Fibroblast of peridontal ligament (primary cell): ENCODE measurements around the gene PANK1.
"Not testable (repeated sequence)": the region's sequence is repeated elsewhere in the genome, so short reads cannot be mapped to it uniquely, and the experiment has no call there.

Experiments used
- DNase-seq: peaks from one replicate; pipeline ENCODE4 v3.0.0-alpha.2; 2010; ENCODE audit errors: extremely low read depth

Gene PANK1

GRCh38 chr10:89620296-89620695 is 24.7 kb downstream of the PANK1 start:
- not testable (repeated sequence) for DNase-seq

- peak; percentile 29 for DNase-seq
Measured at GRCh38 chr10:89615824-89616223, 29.2 kb downstream of the PANK1 start.

- no peak for DNase-seq
Measured at GRCh38 chr10:89615112-89615511, 29.9 kb downstream of the PANK1 start.

- DNase-seq = no peak
Measured at GRCh38 chr10:89613582-89613981, 31.5 kb downstream of the PANK1 start.

GRCh38 chr10:89611282-89611681 is 33.8 kb downstream of the PANK1 start:
- DNase-seq = no peak

GRCh38 chr10:89609833-89610346 is 35.2 kb downstream of the PANK1 start:
- DNase-seq = no peak

- DNase-seq = no peak
Measured at GRCh38 chr10:89604200-89604599, 40.8 kb downstream of the PANK1 start.

GRCh38 chr10:89602919-89603318 is 42.1 kb downstream of the PANK1 start:
- no peak for DNase-seq

GRCh38 chr10:89601728-89602361 is 43.2 kb downstream of the PANK1 start:
- no peak for DNase-seq

GRCh38 chr10:89600041-89600440 is 45.0 kb downstream of the PANK1 start:
- DNase-seq = no peak

GRCh38 chr10:89593043-89593442 is 52.0 kb downstream of the PANK1 start:
- no peak for DNase-seq

GRCh38 chr10:89592539-89592938 is 52.5 kb downstream of the PANK1 start:
- DNase-seq = no peak

- peak; percentile 14 for DNase-seq
Measured at GRCh38 chr10:89591796-89592271, 53.2 kb downstream of the PANK1 start.

- no peak for DNase-seq
Measured at GRCh38 chr10:89591111-89591795, 53.8 kb downstream of the PANK1 start.

GRCh38 chr10:89590326-89590725 is 54.7 kb downstream of the PANK1 start:
- no peak for DNase-seq

- DNase-seq = no peak
Measured at GRCh38 chr10:89589101-89589720, 55.8 kb downstream of the PANK1 start.

- peak; percentile 23 for DNase-seq
Measured at GRCh38 chr10:89588671-89589070, 56.4 kb downstream of the PANK1 start.

- no peak for DNase-seq
Measured at GRCh38 chr10:89582022-89582421, 63.0 kb downstream of the PANK1 start.

GRCh38 chr10:89580243-89580642 is 64.8 kb downstream of the PANK1 start:
- DNase-seq = peak; percentile 32

- no peak for DNase-seq
Measured at GRCh38 chr10:89576696-89577095, 68.3 kb downstream of the PANK1 start.

- DNase-seq = no peak
Measured at GRCh38 chr10:89576022-89576421, 69.0 kb downstream of the PANK1 start.

GRCh38 chr10:89575031-89575430 is 70.0 kb downstream of the PANK1 start:
- no peak for DNase-seq

- no peak for DNase-seq
Measured at GRCh38 chr10:89574368-89574767, 70.7 kb downstream of the PANK1 start.
